MCF 10A (cell line): ENCODE results near the gene TDRD9. TPM values are rescaled to one million over a fixed set of nuclear protein-coding genes. Genes with fewer than 3 reads are reported as not detected.

Experiments
- BruUV-seq: library from RNA; stranded (reverse); fragments of 400-500 nt; replicated peaks from 2 replicates; lab custom pipeline; 2021; lab: Mats Ljungman, UMichigan
- CTCF ChIA-PET: fragments of 300-600 bp; sonication (Branson Sonifier 250); formaldehyde crosslinking; extraction: SDS; loops from one replicate; lab custom pipeline; 2021; ENCODE audit warnings: antibody characterized with exemption, inconsistent platforms; lab: Yijun Ruan, JAX
- POLR2A ChIA-PET: fragments of 300-600, 350-650 bp; sonication (Branson Sonifier 250); formaldehyde crosslinking; extraction: SDS; loops from one replicate; lab custom pipeline; 2020; ENCODE audit warnings: antibody characterized with exemption, inconsistent platforms; lab: Yijun Ruan, JAX
- DNase-seq: peaks from one replicate; pipeline ENCODE4 v3.0.0-alpha.2; 2018; ENCODE audit not compliant: unreplicated experiment
- H3K27ac Mint-ChIP-seq: one replicate; pipeline ENCODE4 v1.8.0; 2022; ENCODE audit warnings: mild to moderate bottlenecking, low read depth, mixed read lengths; ENCODE audit not compliant: unreplicated experiment
- H3K27me3 Mint-ChIP-seq: one replicate; pipeline ENCODE4 v1.8.0; 2022; ENCODE audit warnings: mixed read lengths; ENCODE audit not compliant: insufficient read depth, unreplicated experiment
- H3K36me3 Mint-ChIP-seq: one replicate; pipeline ENCODE4 v1.8.0; 2022; ENCODE audit warnings: mild to moderate bottlenecking, moderate library complexity, mixed read lengths; ENCODE audit not compliant: insufficient read depth, unreplicated experiment
- H3K4me1 Mint-ChIP-seq: one replicate; pipeline ENCODE4 v1.8.0; 2022; ENCODE audit warnings: mixed read lengths; ENCODE audit not compliant: insufficient read depth, unreplicated experiment
- H3K4me3 Mint-ChIP-seq: one replicate; pipeline ENCODE4 v1.8.0; 2022; ENCODE audit warnings: mild to moderate bottlenecking, moderate library complexity, mixed read lengths; ENCODE audit not compliant: unreplicated experiment
- H3K9me3 Mint-ChIP-seq: one replicate; pipeline ENCODE4 v1.8.0; 2022; ENCODE audit warnings: mixed read lengths; ENCODE audit not compliant: unreplicated experiment
- CTCF ChIP-seq: fragments of 200-600 bp; IDR thresholded peaks from one replicate; pipeline ENCODE4 v1.8.0; 2022; ENCODE audit warnings: antibody characterized with exemption, mild to moderate bottlenecking; ENCODE audit not compliant: unreplicated experiment
- intact Hi-C: fragments of 100-400 bp; cut with micrococcal nuclease; formaldehyde crosslinking; loops from 2 replicates; pipeline ENCODE4 v1.14.1; 2022
- total RNA-seq: library from RNA; stranded (reverse); gene quantifications from 2 replicates; pipeline ENCODE4 v1.2.3, GENCODE V29; 2022

TDRD9 gene
- total RNA-seq, 1 experiment from 2014 or later: 0.40 TPM

- Mint-ChIP-seq H3K4me1 (peaks cover 3% of the 10 kb centered on the region), H3K27me3 (no peaks in the 10 kb centered on the region), H3K36me3 (no peaks in the 10 kb centered on the region), H3K4me3 (no peak overlapping the region), H3K27ac (no peak overlapping the region), H3K9me3 (no peaks in the 10 kb centered on the region)
- DNase-seq: no peak
- no TSS peak for BruUV-seq
- ChIA-PET CTCF (interaction anchor here (0.8 kb wide), 1 partner anchor 34 kb away, joined by 3 read pairs; no protein-coding TSS in a partner anchor), POLR2A (interaction anchor here (0.6 kb wide), 1 partner anchor 302 kb away, joined by 3 read pairs; no protein-coding TSS in a partner anchor)
- TF ChIP-seq CTCF: no peak
- intact Hi-C loops: no loop called here
Observed at GRCh38 chr14:103883263-103883523, 45.1 kb upstream of the TDRD9 start.

- no peak for DNase-seq
- BruUV-seq: no TSS peak
- no peak for TF ChIP-seq CTCF
- peaks cover 12% of the 10 kb centered on the region for H3K4me1 Mint-ChIP-seq
- ChIA-PET CTCF (interaction anchor here (1.6 kb wide), 1 partner anchor 15 kb away, joined by 8 read pairs; no protein-coding TSS in a partner anchor), POLR2A (interaction anchor here (0.5 kb wide), 1 partner anchor 13 kb away, joined by 3 read pairs; no protein-coding TSS in a partner anchor)
- no peaks in the 10 kb centered on the region for H3K9me3 Mint-ChIP-seq
- intact Hi-C loops: no loop called here
- no peaks in the 10 kb centered on the region for H3K36me3 Mint-ChIP-seq
- no peaks in the 10 kb centered on the region for H3K27me3 Mint-ChIP-seq
- H3K4me3 Mint-ChIP-seq: no peak overlapping the region
- no peak overlapping the region for H3K27ac Mint-ChIP-seq
Observed at GRCh38 chr14:103884854-103885253, 43.4 kb upstream of the TDRD9 start.

- CTCF ChIA-PET: interaction anchor here (0.8 kb wide), 1 partner anchor 15 kb away, joined by 3 read pairs; no protein-coding TSS in a partner anchor
- POLR2A ChIA-PET: no interaction called here
- Mint-ChIP-seq H3K27me3 (no peaks in the 10 kb centered on the region), H3K36me3 (no peaks in the 10 kb centered on the region), H3K4me1 (peaks cover 13% of the 10 kb centered on the region), H3K4me3 (no peak overlapping the region), H3K27ac (no peak overlapping the region), H3K9me3 (no peaks in the 10 kb centered on the region)
- no TSS peak for BruUV-seq
- intact Hi-C loops: no loop called here
- no peak for TF ChIP-seq CTCF
- no peak for DNase-seq
Observed at GRCh38 chr14:103885509-103885932, 42.7 kb upstream of the TDRD9 start.

DNA sequence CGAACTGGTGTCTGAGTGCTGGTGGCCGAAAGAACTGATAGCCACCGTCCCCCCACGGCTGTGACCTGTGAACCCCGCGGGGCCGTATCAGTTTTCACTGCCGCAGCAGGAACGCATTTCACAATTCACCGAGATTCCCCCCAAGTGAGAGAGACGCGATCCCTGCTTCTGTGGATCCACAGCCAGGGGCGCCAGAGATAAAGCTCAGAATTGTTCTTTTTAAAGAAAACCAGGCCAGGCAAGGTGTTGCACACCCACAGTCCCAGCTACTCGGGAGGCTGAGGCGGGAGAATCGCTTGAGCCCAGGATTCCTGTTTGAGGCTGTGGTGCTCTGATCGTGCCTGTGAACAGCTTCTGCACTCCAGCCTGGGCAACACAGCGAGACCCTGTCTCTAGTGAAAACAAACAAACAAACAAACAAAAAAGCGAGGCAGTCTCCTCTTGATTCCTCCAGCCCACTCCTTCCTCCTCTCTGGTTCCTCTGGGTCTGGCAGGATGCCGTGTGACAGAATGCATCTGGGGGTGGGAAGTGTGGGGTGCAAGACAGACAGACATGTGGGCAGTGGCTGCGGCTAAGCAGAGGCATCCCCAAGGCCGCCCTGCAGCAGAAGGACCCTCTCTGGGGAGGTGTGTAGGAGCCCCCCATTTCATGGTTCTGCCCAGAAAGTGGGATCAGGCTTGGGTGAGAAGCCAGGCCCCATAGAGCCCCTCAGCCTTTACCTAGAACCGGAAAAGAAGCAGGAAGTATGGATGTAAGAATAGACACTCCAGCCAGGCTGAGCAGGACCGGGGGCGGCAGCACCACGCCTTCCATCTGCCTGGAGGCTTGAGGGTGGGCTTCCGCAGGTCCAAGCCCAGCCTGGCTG, 41.7 kb upstream of the TDRD9 start:
- no peak for TF ChIP-seq CTCF
- H3K9me3 Mint-ChIP-seq: no peaks in the 10 kb centered on the region
- no peak for DNase-seq
- ChIA-PET POLR2A (interaction anchor here (1.3 kb wide), 1 partner anchor 9 kb away, joined by 4 read pairs; no protein-coding TSS in a partner anchor), CTCF (interaction anchor here (0.8 to 1.0 kb wide), 2 partner anchors 14 to 18 kb away, joined by 3 to 7 read pairs; no protein-coding TSS in a partner anchor)
- no peaks in the 10 kb centered on the region for H3K27me3 Mint-ChIP-seq
- no peak overlapping the region for H3K4me3 Mint-ChIP-seq
- H3K27ac Mint-ChIP-seq: no peak overlapping the region
- H3K4me1 Mint-ChIP-seq: peaks cover 13% of the 10 kb centered on the region
- no TSS peak for BruUV-seq
- H3K36me3 Mint-ChIP-seq: no peaks in the 10 kb centered on the region
- intact Hi-C loops: no loop called here
